Calu3 (cell line): Measurements from ENCODE around the gene HOXB6. TPM values are rescaled to one million over a fixed set of nuclear protein-coding genes. Genes with fewer than 3 reads are reported as not detected.

Experiments used
- BruUV-seq: library from RNA; stranded (reverse); fragments of 400-500 nt; replicated peaks from 2 replicates; lab custom pipeline; 2021; lab: Mats Ljungman, UMichigan
- CTCF ChIA-PET: fragments of 300-600 bp; sonication (Branson Sonifier 250); formaldehyde crosslinking; loops from one replicate; lab custom pipeline; 2022; ENCODE audit warnings: antibody characterized with exemption; lab: Charles Lee
- DNase-seq: peaks from one replicate; pipeline ENCODE4 v3.0.0; 2022
- H3K27ac Mint-ChIP-seq: one replicate; pipeline ENCODE4 v1.8.0; 2022; ENCODE audit warnings: mixed read lengths; ENCODE audit not compliant: unreplicated experiment
- H3K27me3 Mint-ChIP-seq: one replicate; pipeline ENCODE4 v1.8.0; 2022; ENCODE audit warnings: mixed read lengths; ENCODE audit not compliant: unreplicated experiment
- H3K36me3 Mint-ChIP-seq: one replicate; pipeline ENCODE4 v1.8.0; 2022; ENCODE audit warnings: mild to moderate bottlenecking, moderate library complexity, mixed read lengths; ENCODE audit not compliant: insufficient read depth, unreplicated experiment
- H3K4me1 Mint-ChIP-seq: one replicate; pipeline ENCODE4 v1.8.0; 2022; ENCODE audit warnings: mild to moderate bottlenecking, low read depth, mixed read lengths; ENCODE audit not compliant: unreplicated experiment
- H3K4me3 Mint-ChIP-seq: one replicate; pipeline ENCODE4 v1.8.0; 2022; ENCODE audit warnings: mild to moderate bottlenecking, low read depth, moderate library complexity, mixed read lengths; ENCODE audit not compliant: unreplicated experiment
- H3K9me3 Mint-ChIP-seq: one replicate; pipeline ENCODE4 v1.8.0; 2022; ENCODE audit warnings: low read depth, mixed read lengths; ENCODE audit not compliant: unreplicated experiment
- CTCF ChIP-seq: fragments of 200-600 bp; IDR thresholded peaks from one replicate; pipeline ENCODE4 v1.8.0; 2022; ENCODE audit warnings: antibody characterized with exemption; ENCODE audit not compliant: unreplicated experiment
- intact Hi-C: fragments of 100-400 bp; cut with micrococcal nuclease; formaldehyde crosslinking; loops from one replicate; pipeline ENCODE4 v1.10.0; 2022; ENCODE audit not compliant: unreplicated experiment
- total RNA-seq: library from RNA; stranded (reverse); gene quantifications from 2 replicates; pipeline ENCODE4 v1.2.3, GENCODE V29; 2022

Gene HOXB6
- total RNA-seq, 1 experiment from 2014 or later = 140 TPM

GRCh38 chr17:48615047-48615962 lies 10.5 kb upstream of the HOXB6 start, which contains the start of gene HOXB8:
TSS of gene HOXB8 (minus strand) at chr17:48615292. CDS start at chr17:48614704, 588 bp downstream.
- Mint-ChIP-seq H3K27ac (peak within 1 kb of the TSS; percentile 74), H3K36me3 (peaks cover 98% of the 10 kb centered on the region), H3K4me3 (peak within 1 kb of the TSS; percentile 88), H3K4me1 (peaks cover 41% of the 10 kb centered on the region), H3K27me3 (peaks cover 57% of the 10 kb centered on the region), H3K9me3 (no peaks in the 10 kb centered on the region)
- intact Hi-C loops = loop anchor here (5.0 kb wide), 1 partner anchor 308 kb away; no protein-coding TSS in a partner anchor
- no TSS peak for BruUV-seq
- CTCF ChIA-PET = interaction anchor here (0.6 to 2.9 kb wide), 8 partner anchors 17 to 480 kb away, joined by 3 to 10 read pairs (median 3); no protein-coding TSS in a partner anchor
- no peak for DNase-seq
- no peak for TF ChIP-seq CTCF

- peak overlapping the region; percentile 88 for H3K4me3 Mint-ChIP-seq
Observed at GRCh38 chr17:48613862-48614694, 9.3 kb upstream of the HOXB6 start.

GRCh38 chr17:48612854-48613691 lies 8.3 kb upstream of the HOXB6 start:
- BruUV-seq = TSS peak; percentile 34
- intact Hi-C loops = no loop called here
- Mint-ChIP-seq H3K4me3 (peak overlapping the region; percentile 88), H3K27me3 (peaks cover 35% of the 10 kb centered on the region), H3K27ac (peak overlapping the region; percentile 74), H3K36me3 (peaks cover 99% of the 10 kb centered on the region), H3K4me1 (peaks cover 32% of the 10 kb centered on the region), H3K9me3 (no peaks in the 10 kb centered on the region)
- no peak for DNase-seq
- CTCF ChIA-PET = interaction anchor here (0.6 to 1.7 kb wide), 8 partner anchors 8 to 466 kb away, joined by 3 to 6 read pairs (median 3); partner anchors contain the start of genes HOXB6 and HOXB9
- TF ChIP-seq CTCF = peak; percentile 44

More at GRCh38 chr17:48613862-48614694, 9.3 kb upstream of the HOXB6 start:
- no peak for TF ChIP-seq CTCF
- Mint-ChIP-seq H3K36me3 (peaks cover 100% of the 10 kb centered on the region), H3K27me3 (peaks cover 45% of the 10 kb centered on the region), H3K4me1 (peaks cover 36% of the 10 kb centered on the region), H3K9me3 (no peaks in the 10 kb centered on the region), H3K27ac (peak overlapping the region; percentile 74)
- intact Hi-C loops = no loop called here
- BruUV-seq = no TSS peak
- no peak for DNase-seq
- CTCF ChIA-PET = interaction anchor here (0.6 to 2.9 kb wide), 10 partner anchors 9 to 589 kb away, joined by 3 to 10 read pairs (median 4); partner anchors contain the start of genes HOXB6 and HOXB9
